Central memory CD8-positive, alpha-beta T cell (primary cell): ENCODE data around the gene CEP290.
"Not testable (repeated sequence)": the region's sequence is repeated elsewhere in the genome, so short reads cannot be mapped to it uniquely, and the experiment has no call there.

Source experiments
- ATAC-seq: fragments of 150-1000 bp; cut with Tn5 transposase; replicated peaks from 2 replicates; pipeline ENCODE4 v1.10.0; 2022; ENCODE audit warnings: mild to moderate bottlenecking, moderate FRiP score, moderate number of reproducible peaks; ENCODE audit not compliant: poor library complexity, severe bottlenecking; ENCODE audit errors: extremely low read depth
- DNase-seq, 2 donors: peaks; one replicate each; pipeline ENCODE4 v3.0.0; 2021; ENCODE audit warnings: low spot score in 2 of 2
- H3K27ac Mint-ChIP-seq: one replicate; pipeline ENCODE4 v1.8.0; 2022; ENCODE audit warnings: low read depth, mild to moderate bottlenecking, moderate library complexity, mixed read lengths
- H3K27me3 Mint-ChIP-seq: one replicate; pipeline ENCODE4 v1.8.0; 2022; ENCODE audit warnings: mixed read lengths
- H3K36me3 Mint-ChIP-seq: one replicate; pipeline ENCODE4 v1.8.0; 2022; ENCODE audit warnings: mild to moderate bottlenecking, moderate library complexity, mixed read lengths; ENCODE audit not compliant: insufficient read depth
- H3K4me1 Mint-ChIP-seq: one replicate; pipeline ENCODE4 v1.8.0; 2022; ENCODE audit warnings: mixed read lengths
- H3K4me3 Mint-ChIP-seq: one replicate; pipeline ENCODE4 v1.8.0; 2022; ENCODE audit warnings: mild to moderate bottlenecking, moderate library complexity, mixed read lengths
- H3K9me3 Mint-ChIP-seq: one replicate; pipeline ENCODE4 v1.8.0; 2022; ENCODE audit warnings: mixed read lengths

CEP290 gene

DNA sequence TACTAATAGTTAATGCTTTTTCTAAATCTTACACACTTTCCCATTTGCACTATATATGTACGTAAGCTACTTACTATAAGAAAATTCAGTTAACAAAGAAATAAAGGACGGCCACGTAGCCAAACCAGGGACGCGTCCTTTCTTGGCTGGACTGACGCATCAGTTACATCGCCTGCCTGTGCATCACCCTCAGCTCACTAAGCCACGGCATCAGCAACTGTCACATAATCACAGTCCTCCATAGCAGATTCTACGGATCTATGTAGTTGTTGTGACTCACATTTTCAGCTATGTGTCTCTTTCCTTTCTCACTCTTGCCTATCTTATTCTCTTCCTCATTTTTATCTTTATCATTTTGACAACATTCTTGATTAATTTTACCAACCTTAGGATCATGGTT lies 74.6 kb downstream of the CEP290 start:
- no peak for ATAC-seq
- H3K4me3 Mint-ChIP-seq, result no peak overlapping the region
- no peak for DNase-seq
- H3K27me3 Mint-ChIP-seq, result no peaks in the 10 kb centered on the region
- H3K27ac Mint-ChIP-seq, result no peak overlapping the region
- H3K36me3 Mint-ChIP-seq, result peaks cover 14% of the 10 kb centered on the region
- peaks cover 12% of the 10 kb centered on the region for H3K4me1 Mint-ChIP-seq
- no peaks in the 10 kb centered on the region for H3K9me3 Mint-ChIP-seq

DNA sequence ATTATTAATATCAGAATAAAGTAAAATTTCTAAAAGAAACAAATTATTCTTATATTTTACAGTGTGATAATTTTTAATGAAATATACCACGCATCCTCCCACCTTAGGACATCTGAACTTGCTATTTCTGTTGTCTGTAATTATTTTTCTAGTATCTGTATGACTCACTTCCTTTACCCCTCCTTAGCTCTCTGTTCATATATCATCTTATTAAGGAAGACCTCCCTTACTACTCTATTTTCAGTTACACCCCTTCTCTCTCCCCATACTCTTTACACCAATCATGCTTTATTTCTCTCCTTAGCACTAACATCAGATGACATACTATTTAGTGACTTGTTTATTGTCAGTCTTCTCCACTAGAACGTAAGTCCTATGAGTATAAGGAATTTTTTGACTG lies 78.5 kb downstream of the CEP290 start:
- DNase-seq, result no peak

GRCh38 chr12:88062474-88062873 lies 79.4 kb downstream of the CEP290 start:
- H3K27ac Mint-ChIP-seq, result peak overlapping the region; percentile 64
- peaks cover 12% of the 10 kb centered on the region for H3K4me1 Mint-ChIP-seq
- H3K4me3 Mint-ChIP-seq, result no peak overlapping the region
- no peaks in the 10 kb centered on the region for H3K9me3 Mint-ChIP-seq
- no peaks in the 10 kb centered on the region for H3K27me3 Mint-ChIP-seq
- no peak for ATAC-seq
- no peak for DNase-seq
- H3K36me3 Mint-ChIP-seq, result peaks cover 15% of the 10 kb centered on the region

More for the DNA sequence above, 78.5 kb downstream of the CEP290 start:
- Mint-ChIP-seq H3K27me3 (no peaks in the 10 kb centered on the region), H3K4me1 (peaks cover 12% of the 10 kb centered on the region), H3K36me3 (peaks cover 16% of the 10 kb centered on the region), H3K4me3 (no peak overlapping the region), H3K9me3 (no peaks in the 10 kb centered on the region), H3K27ac (peak overlapping the region; percentile 17)
- no peak for ATAC-seq

DNA sequence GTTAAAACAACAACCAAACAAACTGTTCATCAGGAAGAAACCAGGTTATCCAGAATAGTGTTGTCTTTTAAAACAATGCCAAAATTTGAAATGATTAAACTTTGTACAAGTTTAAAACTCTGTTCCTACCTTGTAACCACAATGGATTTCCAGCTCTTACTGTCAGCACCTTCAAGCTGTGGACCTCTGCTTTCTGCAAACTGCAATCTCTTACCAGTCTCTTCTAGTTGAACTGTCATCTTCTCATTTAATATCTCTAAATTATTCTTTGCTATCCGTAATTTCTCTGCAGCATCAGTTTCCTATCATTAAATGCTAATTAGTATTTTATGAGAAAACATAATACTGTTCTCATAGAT lies 83.2 kb downstream of the CEP290 start:
- H3K36me3 Mint-ChIP-seq, result peaks cover 18% of the 10 kb centered on the region
- no peak overlapping the region for H3K4me3 Mint-ChIP-seq
- ATAC-seq (no peak), DNase-seq (no peak)
- no peaks in the 10 kb centered on the region for H3K27me3 Mint-ChIP-seq
- H3K9me3 Mint-ChIP-seq, result no peaks in the 10 kb centered on the region
- peaks cover 11% of the 10 kb centered on the region for H3K4me1 Mint-ChIP-seq
- H3K27ac Mint-ChIP-seq, result no peak overlapping the region

- no peak overlapping the region for H3K4me3 Mint-ChIP-seq
- DNase-seq (no peak), ATAC-seq (no peak)
- H3K36me3 Mint-ChIP-seq, result peaks cover 18% of the 10 kb centered on the region
- peaks cover 6% of the 10 kb centered on the region for H3K4me1 Mint-ChIP-seq
- H3K27ac Mint-ChIP-seq, result no peak overlapping the region
- no peaks in the 10 kb centered on the region for H3K27me3 Mint-ChIP-seq
- H3K9me3 Mint-ChIP-seq, result no peaks in the 10 kb centered on the region
These were observed 83.7 kb downstream of the CEP290 start for GRCh38 chr12:88057994-88058718.

GRCh38 chr12:88056571-88056970 lies 85.3 kb downstream of the CEP290 start:
- Mint-ChIP-seq H3K27me3 (no peaks in the 10 kb centered on the region), H3K36me3 (peaks cover 21% of the 10 kb centered on the region), H3K4me1 (no peaks in the 10 kb centered on the region), H3K4me3 (no peak overlapping the region), H3K9me3 (no peaks in the 10 kb centered on the region), H3K27ac (no peak overlapping the region)
- no peak for ATAC-seq
- DNase-seq, result no peak

DNA sequence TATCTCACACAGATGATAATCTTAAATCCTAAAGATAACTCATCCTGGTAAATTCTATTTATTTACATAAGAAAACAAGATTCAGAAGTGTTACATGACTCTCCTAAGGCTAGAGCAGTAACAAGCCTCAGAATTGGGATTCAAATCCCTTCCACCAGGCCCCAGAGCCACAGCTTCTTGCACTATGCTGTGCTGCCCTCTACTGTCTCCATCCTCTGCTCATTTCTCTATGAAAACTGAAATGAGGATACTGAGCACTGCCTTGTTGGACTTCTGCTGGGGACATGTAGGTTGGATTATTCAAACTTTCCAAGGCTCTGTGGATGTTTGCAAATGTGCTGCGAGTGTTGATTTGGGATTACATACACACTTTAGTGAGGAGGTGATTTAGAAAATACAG lies 89.2 kb downstream of the CEP290 start:
- H3K4me3 Mint-ChIP-seq, result no peak overlapping the region
- DNase-seq (no peak), ATAC-seq (no peak)
- no peaks in the 10 kb centered on the region for H3K9me3 Mint-ChIP-seq
- no peaks in the 10 kb centered on the region for H3K27me3 Mint-ChIP-seq
- H3K36me3 Mint-ChIP-seq, result peaks cover 25% of the 10 kb centered on the region
- no peaks in the 10 kb centered on the region for H3K4me1 Mint-ChIP-seq
- H3K27ac Mint-ChIP-seq, result no peak overlapping the region

GRCh38 chr12:88044035-88044434 lies 97.9 kb downstream of the CEP290 start:
- no peaks in the 10 kb centered on the region for H3K9me3 Mint-ChIP-seq
- peak overlapping the region; percentile 27 for H3K27ac Mint-ChIP-seq
- no peak for DNase-seq
- peaks cover 8% of the 10 kb centered on the region for H3K4me1 Mint-ChIP-seq
- H3K36me3 Mint-ChIP-seq, result peaks cover 42% of the 10 kb centered on the region
- H3K4me3 Mint-ChIP-seq, result no peak overlapping the region
- no peak for ATAC-seq
- H3K27me3 Mint-ChIP-seq, result no peaks in the 10 kb centered on the region

- H3K4me3 Mint-ChIP-seq, result no peak overlapping the region
- peaks cover 12% of the 10 kb centered on the region for H3K36me3 Mint-ChIP-seq
- ATAC-seq, result no peak
- no peaks in the 10 kb centered on the region for H3K27me3 Mint-ChIP-seq
- no peaks in the 10 kb centered on the region for H3K9me3 Mint-ChIP-seq
- peaks cover 48% of the 10 kb centered on the region for H3K4me1 Mint-ChIP-seq
- no peak overlapping the region for H3K27ac Mint-ChIP-seq
- no peak for DNase-seq
These were observed 104.1 kb downstream of the CEP290 start for GRCh38 chr12:88037770-88038169.

- ATAC-seq (no peak), DNase-seq (no peak)
- Mint-ChIP-seq H3K4me3 (peak overlapping the region; percentile 95), H3K27me3 (no peaks in the 10 kb centered on the region), H3K36me3 (peaks cover 10% of the 10 kb centered on the region), H3K4me1 (peaks cover 48% of the 10 kb centered on the region), H3K9me3 (no peaks in the 10 kb centered on the region), H3K27ac (peak overlapping the region; percentile 92)
These were observed 105.4 kb downstream of the CEP290 start for GRCh38 chr12:88036353-88036965.

DNA sequence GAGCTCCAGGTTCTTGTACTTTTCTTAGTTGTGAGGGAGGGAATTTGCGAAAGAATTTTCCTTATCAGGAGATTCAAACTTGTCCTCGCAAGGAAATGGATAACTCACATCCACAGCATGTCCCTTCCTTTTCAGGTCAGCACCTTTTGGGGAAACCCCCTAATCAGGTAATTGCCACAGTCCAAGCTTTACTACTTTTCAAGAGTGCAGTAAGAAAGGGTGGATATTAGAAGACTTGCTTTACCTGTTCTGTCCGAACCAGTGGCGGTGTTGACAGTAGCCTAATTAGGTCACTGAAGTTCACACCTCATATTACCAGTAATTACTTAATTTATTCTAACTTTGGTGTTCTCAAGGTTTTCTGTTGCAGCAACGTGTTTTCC lies 106.0 kb downstream of the CEP290 start:
- DNase-seq (no peak), ATAC-seq (no peak)
- Mint-ChIP-seq H3K9me3 (no peaks in the 10 kb centered on the region), H3K27ac (peak overlapping the region; percentile 92), H3K36me3 (peaks cover 10% of the 10 kb centered on the region), H3K4me1 (peaks cover 48% of the 10 kb centered on the region), H3K4me3 (peak overlapping the region; percentile 95), H3K27me3 (no peaks in the 10 kb centered on the region)

- Mint-ChIP-seq H3K4me1 (peaks cover 48% of the 10 kb centered on the region), H3K9me3 (no peaks in the 10 kb centered on the region), H3K36me3 (peaks cover 10% of the 10 kb centered on the region), H3K27me3 (no peaks in the 10 kb centered on the region), H3K4me3 (peak overlapping the region; percentile 95), H3K27ac (peak overlapping the region; percentile 92)
- peak; percentile 97 for ATAC-seq
- peak; percentile 67 to 70 for DNase-seq
These were observed 106.5 kb downstream of the CEP290 start for GRCh38 chr12:88035271-88035906.

GRCh38 chr12:88031161-88031560 lies 110.7 kb downstream of the CEP290 start:
- H3K27ac Mint-ChIP-seq, H3K4me3 Mint-ChIP-seq, ATAC-seq, H3K27me3 Mint-ChIP-seq, H3K9me3 Mint-ChIP-seq, H3K36me3 Mint-ChIP-seq, DNase-seq: not testable (repeated sequence)
- H3K4me1 Mint-ChIP-seq, result peaks cover 13% of the 10 kb centered on the region
